ENCODE results near the gene ADISSP.

- TF ChIP-seq, protein P1, sequence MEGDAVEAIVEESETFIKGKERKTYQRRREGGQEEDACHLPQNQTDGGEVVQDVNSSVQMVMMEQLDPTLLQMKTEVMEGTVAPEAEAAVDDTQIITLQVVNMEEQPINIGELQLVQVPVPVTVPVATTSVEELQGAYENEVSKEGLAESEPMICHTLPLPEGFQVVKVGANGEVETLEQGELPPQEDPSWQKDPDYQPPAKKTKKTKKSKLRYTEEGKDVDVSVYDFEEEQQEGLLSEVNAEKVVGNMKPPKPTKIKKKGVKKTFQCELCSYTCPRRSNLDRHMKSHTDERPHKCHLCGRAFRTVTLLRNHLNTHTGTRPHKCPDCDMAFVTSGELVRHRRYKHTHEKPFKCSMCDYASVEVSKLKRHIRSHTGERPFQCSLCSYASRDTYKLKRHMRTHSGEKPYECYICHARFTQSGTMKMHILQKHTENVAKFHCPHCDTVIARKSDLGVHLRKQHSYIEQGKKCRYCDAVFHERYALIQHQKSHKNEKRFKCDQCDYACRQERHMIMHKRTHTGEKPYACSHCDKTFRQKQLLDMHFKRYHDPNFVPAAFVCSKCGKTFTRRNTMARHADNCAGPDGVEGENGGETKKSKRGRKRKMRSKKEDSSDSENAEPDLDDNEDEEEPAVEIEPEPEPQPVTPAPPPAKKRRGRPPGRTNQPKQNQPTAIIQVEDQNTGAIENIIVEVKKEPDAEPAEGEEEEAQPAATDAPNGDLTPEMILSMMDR (IDR thresholded peaks at IDR 0.05; ENCODE audit: insufficient read depth, low read depth, low read length), result no peak
- TF ChIP-seq EZH2 (IDR thresholded peaks at IDR 0.05; ENCODE audit: insufficient read depth, low read length), result no peak
These were observed 18.4 kb downstream of the ADISSP start for GRCh38 chr20:3749087-3749688.
